IMR-90 (cell line): ENCODE results near the gene DNAJC7. TPM values are rescaled to one million over a fixed set of nuclear protein-coding genes. Genes with fewer than 3 reads are reported as not detected.

Source experiments
- ATAC-seq: fragments of 200-7000 bp; cut with Tn5 transposase; 2 replicates; pipeline ENCODE4 v1.9.1; 2020; ENCODE audit warnings: low read depth, mild to moderate bottlenecking, moderate library complexity
- BruUV-seq: library from RNA; stranded (reverse); fragments of 400-500 nt; replicated peaks from 2 replicates; lab custom pipeline; 2021; lab: Mats Ljungman, UMichigan
- CTCF ChIA-PET: fragments of 300-600 bp; formaldehyde crosslinking; extraction: SDS; loops from one replicate; lab custom pipeline; 2021; ENCODE audit warnings: antibody characterized with exemption; lab: Yijun Ruan, JAX
- POLR2A ChIA-PET: fragments of 300-600 bp; sonication (Branson Sonifier 250); formaldehyde crosslinking; loops from one replicate; lab custom pipeline; 2022; ENCODE audit warnings: antibody characterized with exemption; ENCODE audit not compliant: unreplicated experiment; lab: Charles Lee
- DNase-seq: peaks from one replicate; pipeline ENCODE4 v3.0.0; 2013
- H2AFZ ChIP-seq: replicated peaks from 2 replicates; pipeline ENCODE3; 2013; ENCODE audit warnings: low read length, mild to moderate bottlenecking; ENCODE audit not compliant: poor library complexity
- H2AK5ac ChIP-seq: 2 replicates; pipeline ENCODE4 v1.6.1; 2013; ENCODE audit warnings: low read depth, low read length, inconsistent platforms
- H2AK9ac ChIP-seq: replicated peaks from 2 replicates; pipeline ENCODE3; 2013; ENCODE audit warnings: mild to moderate bottlenecking, low read depth, low read length, moderate library complexity; ENCODE audit not compliant: poor library complexity
- H2BK120ac ChIP-seq: 2 replicates; pipeline ENCODE4 v1.6.1; 2013; ENCODE audit warnings: low read depth, low read length, inconsistent platforms
- H2BK15ac ChIP-seq: 3 replicates; pipeline ENCODE4 v1.6.1; 2013; ENCODE audit warnings: low read depth, low read length, inconsistent platforms
- H2BK20ac ChIP-seq: 2 replicates; pipeline ENCODE4 v1.6.1; 2013; ENCODE audit warnings: low read depth, mild to moderate bottlenecking, inconsistent platforms, low read length, moderate library complexity
- H2BK5ac ChIP-seq: 2 replicates; pipeline ENCODE4 v1.6.1; 2013; ENCODE audit warnings: mild to moderate bottlenecking, low read depth, low read length, inconsistent platforms; ENCODE audit not compliant: poor library complexity, severe bottlenecking
- H3K14ac ChIP-seq: replicated peaks from 2 replicates; pipeline ENCODE4 v1.6.1; 2013; ENCODE audit warnings: low read depth, low read length, inconsistent platforms
- H3K18ac ChIP-seq: 2 replicates; pipeline ENCODE4 v1.6.1; 2013; ENCODE audit warnings: low read depth, low read length, control low read depth
- H3K23ac ChIP-seq: 2 replicates; pipeline ENCODE4 v1.6.1; 2013; ENCODE audit warnings: low read depth, low read length, inconsistent platforms
- H3K27ac ChIP-seq: 2 replicates; pipeline ENCODE4 v1.5.1; 2013; ENCODE audit warnings: mild to moderate bottlenecking, control low read depth, low read length; ENCODE audit not compliant: insufficient read depth
- H3K27me3 ChIP-seq: 2 replicates; pipeline ENCODE4 v1.6.1; 2013; ENCODE audit warnings: low read length; ENCODE audit not compliant: control insufficient read depth, insufficient read depth
- H3K36me3 ChIP-seq: 2 replicates; pipeline ENCODE4 v1.6.1; 2013; ENCODE audit warnings: low read length, mixed read lengths; ENCODE audit not compliant: control insufficient read depth, insufficient read depth
- H3K4ac ChIP-seq: 2 replicates; pipeline ENCODE4 v1.6.1; 2013; ENCODE audit warnings: low read depth, low read length, inconsistent platforms
- H3K4me1 ChIP-seq: 2 replicates; pipeline ENCODE4 v1.6.1; 2013; ENCODE audit warnings: low read length, mixed read lengths; ENCODE audit not compliant: control insufficient read depth, insufficient read depth
- H3K4me2 ChIP-seq: 2 replicates; pipeline ENCODE4 v1.6.1; 2013; ENCODE audit warnings: low read depth, mild to moderate bottlenecking, control low read depth, low read length, moderate library complexity
- H3K4me3 ChIP-seq: 2 replicates; pipeline ENCODE4 v1.5.1; 2013; ENCODE audit warnings: low read depth, mild to moderate bottlenecking, control low read depth, low read length, moderate library complexity; ENCODE audit not compliant: insufficient read depth
- H3K56ac ChIP-seq: 2 replicates; pipeline ENCODE4 v1.6.1; 2013; ENCODE audit warnings: low read length, inconsistent platforms; ENCODE audit not compliant: insufficient read depth; ENCODE audit errors: extremely low read depth
- H3K79me1 ChIP-seq, 2 experiments: 2 replicates each; pipeline ENCODE4 v1.6.1; 2013; ENCODE audit warnings: low read length in 2 of 2, inconsistent platforms in 1 of 2, low read depth in 1 of 2
- H3K9ac ChIP-seq: 2 replicates; pipeline ENCODE4 v1.6.1; 2013; ENCODE audit warnings: low read depth, low read length, control low read depth
- H3K9me1 ChIP-seq: 2 replicates; pipeline ENCODE4 v1.6.1; 2013; ENCODE audit warnings: low read length, inconsistent platforms; ENCODE audit not compliant: insufficient read depth
- H3K9me3 ChIP-seq: 2 replicates; pipeline ENCODE4 v1.6.1; 2013; ENCODE audit warnings: low read length; ENCODE audit not compliant: control insufficient read depth, insufficient read depth
- H4K20me1 ChIP-seq: 2 replicates; pipeline ENCODE4 v1.6.1; 2013; ENCODE audit warnings: low read length, inconsistent platforms; ENCODE audit not compliant: insufficient read depth
- H4K5ac ChIP-seq: 2 replicates; pipeline ENCODE4 v1.6.1; 2013; ENCODE audit warnings: mild to moderate bottlenecking, low read depth, low read length, control low read depth
- H4K8ac ChIP-seq, 2 experiments: 2 replicates each; pipeline ENCODE4 v1.6.1; 2013; ENCODE audit warnings: low read depth in 2 of 2, low read length in 2 of 2, control low read depth in 1 of 2, inconsistent platforms in 1 of 2
- H4K91ac ChIP-seq: 2 replicates; pipeline ENCODE4 v1.6.1; 2013; ENCODE audit warnings: low read depth, low read length, inconsistent platforms; ENCODE audit not compliant: insufficient read depth
- WGBS, 2 experiments: methylation state at CpG; one replicate each; pipeline versions ENCODE4 v1.1.5 to v1.1.7; 2013; ENCODE audit warnings: missing lambda C conversion rate in 2 of 2; ENCODE audit not compliant: insufficient read length in 1 of 2; ENCODE audit errors: extremely low coverage in 2 of 2; 5-methylcytosine and 5-hydroxymethylcytosine counted together
- dilution Hi-C: fragments of 300-500 bp; cut with HindIII; formaldehyde crosslinking; loops from one replicate; pipeline ENCODE4 v1.14.3; 2018; ENCODE audit warnings: low sequenced_read_pairs; ENCODE audit not compliant: unreplicated experiment
- in situ Hi-C: fragments of 300-500 bp; cut with MboI; formaldehyde crosslinking; loops from 3 replicates; pipeline ENCODE4 v1.14.3; 2019; ENCODE audit warnings: low sequenced_read_pairs, inconsistent platforms, mixed read lengths
- intact Hi-C: fragments of 100-400 bp; cut with micrococcal nuclease; formaldehyde crosslinking; loops from 2 replicates; pipeline ENCODE4 v1.10.0; 2022
- polyA plus RNA-seq, 3 experiments: library from polyadenylated mRNA; depleted of rRNA; stranded (reverse); fragments of >200 nt; gene quantifications; 2 replicates each; pipeline ENCODE4 v1.2.3, GENCODE V29; 2012; ENCODE audit warnings: low replicate concordance in 1 of 3
- total RNA-seq: library from RNA; depleted of rRNA; stranded (reverse); fragments of >200 nt; gene quantifications from 2 replicates; pipeline ENCODE4 v1.2.3, GENCODE V29; 2012
- TF ChIP-seq, protein P1 (sequence below): conservative IDR thresholded peaks from 2 replicates; pipeline ENCODE4 v1.5.1; 2012; ENCODE audit warnings: mild to moderate bottlenecking, low read depth, low read length, improper control_type of control experiment

The DNAJC7 gene
- total and polyA plus RNA-seq, 2 of the 4 experiments (the other 2 are of a cell fraction) = 49.3 to 71.7 TPM

DNA sequence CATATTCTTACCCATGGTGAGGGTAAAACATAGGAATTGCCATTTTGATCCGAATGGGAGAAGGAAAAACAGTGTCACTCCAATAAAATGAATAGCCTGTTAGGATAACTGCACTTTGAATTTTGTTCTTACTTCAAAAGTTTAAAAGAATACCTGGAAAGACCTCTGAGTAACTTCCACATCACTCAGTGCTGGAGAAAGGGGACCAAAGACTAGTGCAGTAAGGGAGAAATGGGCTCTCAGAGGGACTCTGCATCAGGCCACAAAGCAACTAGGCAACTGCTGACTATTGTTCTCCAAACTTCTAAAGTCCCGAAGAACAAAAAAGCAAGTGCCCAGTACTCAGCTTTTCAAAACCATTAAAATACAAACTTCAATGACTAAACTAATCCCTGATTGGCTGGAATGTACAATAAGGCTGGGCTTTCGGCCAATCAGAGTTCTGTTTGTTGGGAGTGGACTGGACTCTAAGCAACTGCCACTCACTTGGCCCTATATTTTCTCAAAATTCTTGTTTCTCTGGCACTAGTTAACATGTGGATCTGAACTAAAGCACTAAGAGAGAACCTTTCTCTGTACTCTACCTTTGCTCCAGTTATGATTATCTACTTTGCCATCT lies 6.2 kb downstream of the DNAJC7 start:
- Histone ChIP-seq H2BK15ac (no peak overlapping the region), H3K36me3 (no peaks in the 10 kb centered on the region), H3K4me2 (no peak overlapping the region), H3K14ac (no peak overlapping the region), H3K4me1 (no peaks in the 10 kb centered on the region; the same call in 1 of the 2 replicates), H3K79me1 (peaks cover under 1 to 53% of the 10 kb centered on the region in 2 experiments; a peak in 3 of 4 replicates), H3K56ac (no peak overlapping the region), H2BK120ac (no peak overlapping the region), H2BK20ac (no peak overlapping the region), H2BK5ac (no peak overlapping the region), H2AK5ac (no peak overlapping the region), H3K9ac (no peak overlapping the region), H3K18ac (no peak overlapping the region), H3K27ac (no peak overlapping the region), H2AFZ (no peak overlapping the region), H4K8ac (no peak overlapping the region), H3K9me3 (no peaks in the 10 kb centered on the region), H2AK9ac (no peak overlapping the region), H3K27me3 (no peaks in the 10 kb centered on the region), H3K4ac (no peak overlapping the region), H4K91ac (no peak overlapping the region), H4K5ac (no peak overlapping the region), H3K4me3 (no peak overlapping the region), H4K20me1 (peaks cover 56% of the 10 kb centered on the region), H3K23ac (no peak overlapping the region), H3K9me1 (no peaks in the 10 kb centered on the region; the same call in 1 of the 2 replicates)
- in situ Hi-C loops = no loop called here
- intact Hi-C loops = no loop called here
- dilution Hi-C loops = no loop called here
- peak; percentile 22 for DNase-seq
- no CpG with 5 or more reads among the region's 3 CpGs for WGBS, 2 experiments
- POLR2A ChIA-PET = no interaction called here
- ATAC-seq = no peak
- CTCF ChIA-PET = no interaction called here
- BruUV-seq = no TSS peak
- TF ChIP-seq, protein P1, sequence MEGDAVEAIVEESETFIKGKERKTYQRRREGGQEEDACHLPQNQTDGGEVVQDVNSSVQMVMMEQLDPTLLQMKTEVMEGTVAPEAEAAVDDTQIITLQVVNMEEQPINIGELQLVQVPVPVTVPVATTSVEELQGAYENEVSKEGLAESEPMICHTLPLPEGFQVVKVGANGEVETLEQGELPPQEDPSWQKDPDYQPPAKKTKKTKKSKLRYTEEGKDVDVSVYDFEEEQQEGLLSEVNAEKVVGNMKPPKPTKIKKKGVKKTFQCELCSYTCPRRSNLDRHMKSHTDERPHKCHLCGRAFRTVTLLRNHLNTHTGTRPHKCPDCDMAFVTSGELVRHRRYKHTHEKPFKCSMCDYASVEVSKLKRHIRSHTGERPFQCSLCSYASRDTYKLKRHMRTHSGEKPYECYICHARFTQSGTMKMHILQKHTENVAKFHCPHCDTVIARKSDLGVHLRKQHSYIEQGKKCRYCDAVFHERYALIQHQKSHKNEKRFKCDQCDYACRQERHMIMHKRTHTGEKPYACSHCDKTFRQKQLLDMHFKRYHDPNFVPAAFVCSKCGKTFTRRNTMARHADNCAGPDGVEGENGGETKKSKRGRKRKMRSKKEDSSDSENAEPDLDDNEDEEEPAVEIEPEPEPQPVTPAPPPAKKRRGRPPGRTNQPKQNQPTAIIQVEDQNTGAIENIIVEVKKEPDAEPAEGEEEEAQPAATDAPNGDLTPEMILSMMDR = no peak
